AML-193 (cell line): Measurements from ENCODE around the gene MRM1.
A peak's percentile ranks its signal among the peaks of the same experiment; 100 is the strongest.

ENCODE experiments used
- DNase-seq, 2 experiments: peaks; one replicate each; lab custom pipeline; 2025; lab: John Stamatoyannopoulos, UW

Gene MRM1, protein sequence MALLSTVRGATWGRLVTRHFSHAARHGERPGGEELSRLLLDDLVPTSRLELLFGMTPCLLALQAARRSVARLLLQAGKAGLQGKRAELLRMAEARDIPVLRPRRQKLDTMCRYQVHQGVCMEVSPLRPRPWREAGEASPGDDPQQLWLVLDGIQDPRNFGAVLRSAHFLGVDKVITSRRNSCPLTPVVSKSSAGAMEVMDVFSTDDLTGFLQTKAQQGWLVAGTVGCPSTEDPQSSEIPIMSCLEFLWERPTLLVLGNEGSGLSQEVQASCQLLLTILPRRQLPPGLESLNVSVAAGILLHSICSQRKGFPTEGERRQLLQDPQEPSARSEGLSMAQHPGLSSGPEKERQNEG

DNA sequence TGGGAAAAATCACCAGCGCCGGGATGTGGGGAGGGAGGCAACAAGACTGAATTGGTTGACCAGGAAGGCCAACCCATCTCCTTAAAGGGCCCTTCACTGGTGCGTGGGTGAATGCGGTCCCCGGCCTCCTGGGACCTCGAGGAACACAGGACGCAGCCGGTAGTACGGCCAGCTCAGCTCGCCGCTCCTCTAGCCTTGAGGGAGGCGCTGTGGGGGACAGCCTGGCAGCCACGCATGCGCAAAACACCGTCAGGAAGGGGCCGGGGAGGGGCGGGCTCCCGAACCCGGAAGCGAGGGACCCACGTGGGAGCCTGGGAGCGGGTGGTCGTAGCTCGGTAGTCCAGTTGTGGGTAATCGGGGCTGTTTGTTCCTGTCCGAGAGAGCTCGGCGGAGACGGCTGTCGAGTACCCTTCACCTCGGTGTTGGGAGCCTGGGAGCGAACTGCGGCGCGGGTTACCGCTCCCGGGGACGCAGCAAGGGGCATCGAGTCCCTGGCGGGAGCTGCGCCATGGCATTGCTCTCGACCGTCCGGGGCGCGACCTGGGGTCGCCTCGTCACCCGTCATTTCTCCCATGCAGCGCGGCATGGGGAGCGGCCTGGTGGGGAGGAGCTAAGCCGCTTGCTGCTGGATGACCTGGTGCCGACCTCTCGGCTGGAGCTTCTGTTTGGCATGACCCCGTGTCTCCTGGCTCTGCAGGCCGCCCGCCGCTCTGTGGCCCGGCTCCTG lies at the start of gene MRM1:
TSS of gene MRM1 (plus strand) at position 281 of the 727 bp plus-strand sequence. CDS start at position 509, 228 bp downstream.
- DNase-seq: peak; percentile 96 to 97

DNA sequence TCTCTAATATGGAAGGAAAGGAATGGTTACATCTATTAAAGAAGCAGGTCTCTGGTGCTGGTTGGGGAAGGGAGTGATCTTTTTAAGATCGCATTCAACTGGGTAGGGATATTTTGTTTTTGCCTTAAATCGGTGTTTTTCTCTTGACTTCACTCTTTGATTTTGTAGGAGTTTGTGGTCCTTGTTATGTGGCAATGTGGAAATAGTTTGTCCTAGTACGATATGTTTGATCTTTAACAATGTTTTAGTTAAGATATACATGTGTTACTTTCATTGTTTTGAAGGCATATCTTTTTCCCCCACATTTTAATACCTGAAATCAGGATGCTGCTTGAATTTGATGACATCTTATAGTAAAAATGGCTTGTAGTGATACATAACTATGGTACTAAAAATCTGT lies 47.9 kb upstream of the MRM1 start:
- DNase-seq: no peak

DNA sequence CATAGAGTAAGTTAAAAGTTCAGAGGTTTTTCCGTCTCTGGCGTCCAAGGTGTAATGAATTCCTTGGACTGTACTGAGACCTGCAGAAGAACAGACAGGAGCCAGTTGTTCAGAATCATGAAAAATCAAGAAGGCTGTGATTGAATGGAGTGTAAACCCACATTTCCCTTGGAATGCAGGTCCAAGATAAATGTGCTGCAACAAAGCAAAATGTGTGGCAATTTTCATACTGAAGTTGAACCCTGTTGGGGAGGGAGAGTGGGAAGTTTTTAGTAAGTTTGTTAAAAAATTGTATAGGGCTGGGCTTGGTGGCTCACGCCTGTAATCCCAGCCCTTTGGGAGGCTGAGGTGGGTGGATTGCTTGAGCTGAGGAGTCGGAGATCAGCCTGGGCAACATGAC lies 35.3 kb upstream of the MRM1 start:
- DNase-seq: no peak

GRCh38 chr17:36575028-36575427 lies 26.4 kb upstream of the MRM1 start:
- no peak for DNase-seq

DNA sequence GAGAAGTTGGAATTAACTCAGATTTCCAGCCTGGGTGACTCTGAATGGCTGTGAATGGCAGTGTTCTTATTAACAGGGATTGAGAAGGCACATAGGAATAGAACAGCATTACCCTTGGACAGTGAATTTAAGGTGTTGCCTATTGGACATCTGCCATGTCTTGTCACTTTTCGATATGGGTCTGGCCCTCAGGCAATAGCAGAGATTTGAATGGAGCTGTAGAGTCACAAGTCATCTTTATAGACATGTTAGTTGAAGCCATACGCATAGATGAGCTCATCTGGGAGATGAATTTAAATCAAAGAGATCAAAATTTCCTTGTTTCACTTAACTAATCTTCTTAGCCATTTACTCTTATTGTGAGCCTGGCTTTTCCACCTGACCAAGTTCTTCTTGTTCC lies 24.6 kb upstream of the MRM1 start:
- DNase-seq: no peak

- no peak for DNase-seq
Measured at GRCh38 chr17:36578671-36579070, 22.7 kb upstream of the MRM1 start.

GRCh38 chr17:36583787-36584186 lies 17.6 kb upstream of the MRM1 start:
- DNase-seq: no peak

DNA sequence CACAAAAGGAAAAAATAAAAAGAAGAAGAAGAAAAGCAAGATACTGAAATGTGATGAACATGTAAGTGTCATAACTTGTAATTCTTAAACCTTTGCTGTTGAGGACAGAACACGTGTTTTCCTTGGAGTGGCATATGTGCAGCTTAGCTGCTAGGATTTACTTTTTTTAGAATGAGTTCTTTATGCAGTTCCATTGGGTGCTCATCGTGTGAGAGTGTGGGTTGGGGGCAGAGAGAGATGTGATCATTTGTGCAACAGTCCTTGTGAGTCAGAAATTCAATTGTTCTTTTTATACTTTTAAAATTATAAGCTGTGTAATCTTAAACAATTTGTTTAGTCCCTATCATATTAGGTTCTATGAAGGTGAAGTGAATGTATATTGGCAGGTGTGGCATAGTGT lies 15.2 kb upstream of the MRM1 start:
- no peak for DNase-seq

- DNase-seq: peak; percentile 87 to 90
Measured at GRCh38 chr17:36590082-36590481, 11.3 kb upstream of the MRM1 start.

DNA sequence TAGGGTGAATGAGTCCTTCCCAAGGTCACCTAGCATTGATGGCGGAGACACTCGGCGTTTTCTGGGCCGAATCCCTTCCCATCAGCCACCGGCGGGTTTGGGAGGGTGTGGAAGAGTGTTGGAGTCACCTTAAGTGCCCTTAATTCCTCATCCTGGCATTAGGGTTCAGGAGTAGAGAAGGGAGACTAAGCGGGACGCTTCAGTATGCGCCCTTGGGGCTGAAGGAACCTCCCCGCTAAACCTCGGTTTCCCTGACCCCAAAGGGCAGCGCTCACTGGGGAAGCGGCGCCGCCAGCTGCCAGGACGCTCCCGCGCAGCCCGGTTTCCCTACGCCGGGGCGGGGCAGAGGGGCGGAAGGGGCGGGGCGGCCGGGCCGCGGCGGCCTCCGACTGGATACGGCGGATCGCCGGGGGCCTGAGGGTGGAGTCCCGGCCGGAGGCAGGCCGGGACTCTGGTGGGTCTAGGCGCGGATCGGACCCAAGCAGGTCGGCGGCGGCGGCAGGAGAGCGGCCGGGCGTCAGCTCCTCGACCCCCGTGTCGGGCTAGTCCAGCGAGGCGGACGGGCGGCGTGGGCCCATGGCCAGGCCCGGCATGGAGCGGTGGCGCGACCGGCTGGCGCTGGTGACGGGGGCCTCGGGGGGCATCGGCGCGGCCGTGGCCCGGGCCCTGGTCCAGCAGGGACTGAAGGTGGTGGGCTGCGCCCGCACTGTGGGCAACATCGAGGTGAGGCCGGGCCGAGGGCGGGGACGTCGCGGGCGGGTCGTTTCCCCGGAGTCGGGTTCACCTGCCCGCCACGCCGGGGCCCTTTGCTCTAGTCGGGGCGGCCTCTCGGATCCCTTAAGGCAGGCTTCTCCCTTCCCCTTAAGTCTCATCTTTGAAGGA lies 9.7 kb upstream of the MRM1 start, which contains the start of gene DHRS11:
TSS of gene DHRS11 (plus strand) at position 446 of the 882 bp plus-strand sequence. CDS start at position 577, 131 bp downstream.
- DNase-seq: peak; percentile 69 to 75

- DNase-seq: no peak
Measured at GRCh38 chr17:36592316-36592715, 9.1 kb upstream of the MRM1 start.

DNA sequence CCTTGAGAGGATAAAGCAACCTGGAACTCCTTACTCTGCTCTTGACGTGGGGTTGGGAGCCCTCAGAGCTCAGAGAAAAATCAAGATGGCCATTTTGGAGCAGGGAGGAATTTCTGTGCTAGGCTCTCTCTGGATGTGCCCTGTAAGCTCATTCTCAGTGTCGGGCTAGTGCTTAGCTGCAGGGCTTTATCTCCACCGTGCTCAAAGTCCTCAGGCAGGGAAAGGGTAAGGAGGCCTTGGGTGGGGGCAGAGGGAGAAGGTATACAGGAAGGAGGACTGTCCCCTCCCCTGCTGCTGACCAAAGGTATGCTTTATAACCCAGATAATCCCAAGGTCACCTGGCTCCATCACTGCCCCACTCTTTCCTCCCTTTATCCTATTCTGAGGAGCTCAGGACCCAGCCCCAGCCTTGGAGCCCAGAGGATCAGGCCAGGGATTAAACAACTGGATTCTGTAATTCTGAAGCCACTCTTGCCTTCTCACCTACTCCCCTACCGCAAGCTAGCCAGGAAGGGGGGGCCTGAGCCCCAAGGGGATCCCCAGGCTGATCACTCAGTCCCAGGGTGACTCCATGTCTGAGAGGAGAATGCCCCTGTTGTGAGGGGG lies 8.6 kb upstream of the MRM1 start:
- no peak for DNase-seq

DNA sequence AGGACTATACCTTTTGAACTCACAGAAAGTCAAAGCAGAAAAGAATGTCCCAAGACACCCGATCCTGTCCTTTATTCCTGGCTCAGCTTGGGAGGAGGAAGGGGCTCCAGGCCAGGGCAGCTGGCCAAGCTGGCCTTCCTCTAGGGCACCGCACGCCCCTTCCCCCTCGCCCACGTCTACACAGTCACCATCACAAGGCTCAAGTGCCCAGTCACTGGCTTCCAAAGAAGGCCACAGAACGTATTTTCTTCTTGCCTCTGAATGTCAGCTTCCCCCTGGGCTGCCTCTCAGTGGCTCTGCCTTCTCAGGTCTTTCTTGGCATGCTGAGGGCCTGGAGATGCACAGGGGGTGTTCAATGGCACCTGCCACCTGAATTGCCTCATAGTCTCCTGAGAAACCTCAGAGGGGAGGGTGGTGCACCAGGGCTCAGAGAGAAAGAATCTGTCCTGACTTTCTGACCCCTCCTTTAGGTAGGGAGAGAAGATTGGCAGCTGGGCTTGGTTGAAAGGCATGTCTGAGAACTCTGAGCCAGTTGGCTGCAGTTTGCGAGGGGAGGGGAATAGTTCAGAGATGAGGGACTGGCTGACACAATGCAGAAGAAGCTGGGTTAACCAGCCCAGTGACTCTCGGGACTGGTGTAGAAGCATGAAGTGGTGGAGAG lies 7.6 kb upstream of the MRM1 start:
- DNase-seq: no peak

DNA sequence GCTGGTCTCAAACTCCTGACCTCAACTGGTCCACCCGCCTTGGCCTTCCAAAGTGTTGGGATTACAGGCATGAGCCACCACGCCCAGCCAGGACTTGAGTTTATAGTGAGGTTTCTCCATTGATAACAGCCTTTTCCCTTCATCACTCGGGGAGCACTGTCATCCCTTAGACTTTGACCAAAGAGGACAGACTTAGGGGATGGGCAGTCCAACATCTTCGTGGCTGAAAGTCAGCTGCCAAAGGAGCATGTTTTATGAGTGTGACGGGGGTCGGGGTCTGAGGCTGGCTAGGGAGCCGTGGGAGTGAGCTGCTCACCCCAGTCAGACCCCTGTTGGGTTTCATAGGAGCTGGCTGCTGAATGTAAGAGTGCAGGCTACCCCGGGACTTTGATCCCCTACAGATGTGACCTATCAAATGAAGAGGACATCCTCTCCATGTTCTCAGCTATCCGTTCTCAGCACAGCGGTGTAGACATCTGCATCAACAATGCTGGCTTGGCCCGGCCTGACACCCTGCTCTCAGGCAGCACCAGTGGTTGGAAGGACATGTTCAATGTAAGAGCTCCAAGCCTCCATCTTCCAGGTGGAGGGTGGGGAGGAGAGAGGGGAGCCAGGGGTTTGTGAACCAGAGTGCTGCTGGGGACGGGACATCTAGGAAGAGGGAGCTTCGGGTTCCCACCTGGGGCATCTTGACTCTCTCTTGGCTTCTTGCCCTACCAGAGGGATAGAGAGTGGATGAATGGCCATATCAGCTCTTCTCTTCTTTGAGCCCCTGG lies 6.6 kb upstream of the MRM1 start:
- no peak for DNase-seq

GRCh38 chr17:36597226-36597625 lies 4.2 kb upstream of the MRM1 start:
- no peak for DNase-seq

GRCh38 chr17:36597866-36598777 lies 3.3 kb upstream of the MRM1 start:
- DNase-seq: no peak

DNA sequence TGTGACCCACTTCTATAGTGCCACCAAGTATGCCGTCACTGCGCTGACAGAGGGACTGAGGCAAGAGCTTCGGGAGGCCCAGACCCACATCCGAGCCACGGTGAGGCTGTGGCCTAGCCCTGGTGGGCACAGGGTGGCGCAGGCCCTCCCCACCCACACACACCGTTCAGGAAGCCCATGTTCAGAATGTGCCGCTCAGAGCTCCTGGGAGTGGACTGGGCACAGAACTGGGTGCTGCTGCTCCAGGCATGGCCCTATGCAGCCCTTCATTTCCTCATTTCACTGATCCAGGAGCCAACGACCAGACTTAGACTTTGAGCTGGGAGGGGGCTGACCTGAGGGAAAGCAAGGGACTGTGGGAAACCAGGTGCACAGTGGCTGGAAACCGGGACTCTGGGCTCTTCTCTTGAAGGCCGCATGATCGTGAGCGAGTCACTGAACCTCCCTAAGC lies 2.4 kb upstream of the MRM1 start:
- no peak for DNase-seq

GRCh38 chr17:36599546-36600250 lies 1.7 kb upstream of the MRM1 start:
- DNase-seq: no peak

GRCh38 chr17:36600465-36600864 lies 918 bp upstream of the MRM1 start:
- no peak for DNase-seq
